CD4-positive, alpha-beta memory T cell (primary cell): ENCODE results near the gene ODC1. TPM values are rescaled to one million over a fixed set of nuclear protein-coding genes. Genes with fewer than 3 reads are reported as not detected.

Experiments used
- CTCF ChIA-PET: fragments of 350-600 bp; sonication (Branson Sonifier 250); formaldehyde crosslinking; loops from one replicate; lab custom pipeline; 2021; ENCODE audit warnings: inconsistent platforms; ENCODE audit not compliant: partially characterized antibody; lab: Charles Lee
- POLR2A ChIA-PET: fragments of 350-600 bp; sonication (Branson Sonifier 250); formaldehyde crosslinking; loops from one replicate; lab custom pipeline; 2021; ENCODE audit not compliant: partially characterized antibody; lab: Charles Lee
- DNase-seq, 5 donors: peaks; one replicate each; pipeline versions ENCODE4 v3.0.0 to v3.0.0-alpha.2; 2020 to 2022; ENCODE audit warnings: mixed read lengths in 1 of 5
- H3K27ac ChIP-seq: one replicate; pipeline ENCODE4 v1.7.0; 2013; ENCODE audit warnings: low read depth, low read length
- H3K27me3 ChIP-seq: 2 replicates; pipeline ENCODE4 v1.7.0; 2013; ENCODE audit warnings: mild to moderate bottlenecking, low read length, moderate library complexity; ENCODE audit not compliant: insufficient read depth
- H3K36me3 ChIP-seq: 2 replicates; pipeline ENCODE4 v1.7.0; 2013; ENCODE audit warnings: mild to moderate bottlenecking, low read length, moderate library complexity; ENCODE audit not compliant: insufficient read depth
- H3K4me1 ChIP-seq: 2 replicates; pipeline ENCODE4 v1.7.0; 2013; ENCODE audit warnings: mild to moderate bottlenecking, low read length, moderate library complexity; ENCODE audit not compliant: insufficient read depth
- H3K4me3 ChIP-seq, 2 donors: one replicate each; pipeline ENCODE4 v1.7.0; 2013; ENCODE audit warnings: low read length in 2 of 2, mild to moderate bottlenecking in 1 of 2
- H3K9me3 ChIP-seq, 2 donors: one replicate each; pipeline ENCODE4 v1.7.0; 2013; ENCODE audit warnings: low read length in 2 of 2, control low read depth in 1 of 2; ENCODE audit not compliant: control insufficient read depth in 1 of 2
- H3K27ac Mint-ChIP-seq, 7 donors: one replicate each; pipeline ENCODE4 v1.8.0; 2020 to 2021; ENCODE audit warnings: mixed read lengths in 7 of 7, mild to moderate bottlenecking in 6 of 7, inconsistent platforms in 3 of 7, moderate library complexity in 3 of 7
- H3K27me3 Mint-ChIP-seq, 2 donors: one replicate each; pipeline ENCODE4 v1.8.0; 2020 to 2021; ENCODE audit warnings: mixed read lengths in 2 of 2
- H3K36me3 Mint-ChIP-seq, 2 donors: one replicate each; pipeline ENCODE4 v1.8.0; 2020 to 2021; ENCODE audit warnings: mixed read lengths in 2 of 2, inconsistent platforms in 1 of 2, mild to moderate bottlenecking in 1 of 2
- H3K4me1 Mint-ChIP-seq, 4 donors: one replicate each; pipeline ENCODE4 v1.8.0; 2020 to 2021; ENCODE audit warnings: mixed read lengths in 4 of 4, mild to moderate bottlenecking in 1 of 4
- H3K4me3 Mint-ChIP-seq, 8 donors: one replicate each; pipeline ENCODE4 v1.8.0; 2020 to 2021; ENCODE audit warnings: mixed read lengths in 8 of 8, mild to moderate bottlenecking in 7 of 8, moderate library complexity in 6 of 8, inconsistent platforms in 3 of 8
- H3K9me3 Mint-ChIP-seq, 8 donors: one replicate each; pipeline ENCODE4 v1.8.0; 2020 to 2021; ENCODE audit warnings: mixed read lengths in 8 of 8, mild to moderate bottlenecking in 5 of 8, inconsistent platforms in 3 of 8, moderate library complexity in 1 of 8
- intact Hi-C: fragments of 100-400 bp; cut with micrococcal nuclease; formaldehyde crosslinking; loops from one replicate; pipeline ENCODE4 v1.15.1; 2023
- polyA plus RNA-seq, 2 donors: library from polyadenylated mRNA; unstranded; fragments of 300-500 nt; fragmentation: Illumina TruSeq; gene quantifications; one replicate each; pipeline ENCODE4 v1.2.3, GENCODE V29; 2021
- total RNA-seq, 2 experiments: library from RNA; stranded (reverse); gene quantifications; one replicate each; pipeline ENCODE4 v1.2.3, GENCODE V29; 2021

Gene ODC1
- total and polyA plus RNA-seq, 4 experiments from 2014 or later = 32.5 to 63.5 (median 44.8) TPM

DNA sequence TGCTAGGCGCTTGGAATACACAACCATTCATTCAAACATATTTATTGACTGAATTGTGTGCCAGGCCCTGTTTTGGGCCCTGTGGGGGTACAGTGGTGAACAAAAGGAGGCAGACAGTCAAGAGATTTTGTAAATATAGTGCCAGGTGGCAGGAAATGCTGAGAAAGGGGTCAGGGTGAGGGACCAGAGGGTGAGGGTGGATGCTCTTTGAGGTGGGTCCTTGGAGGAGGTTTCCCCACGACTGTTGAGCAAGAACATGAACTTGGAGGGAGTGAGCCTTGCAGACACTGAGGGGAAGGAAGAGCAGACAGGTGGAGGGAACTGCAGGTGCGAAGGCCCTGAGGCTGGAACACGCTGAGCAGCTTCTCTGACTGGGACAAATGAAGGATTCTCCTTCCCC, 40.7 kb downstream of the ODC1 start:
- POLR2A ChIA-PET = interaction anchor here (0.7 to 5.8 kb wide), 12 partner anchors 24 to 286 kb away, joined by 3 to 83 read pairs (median 16); partner anchors contain the start of genes HPCAL1 and ODC1
- Histone ChIP-seq H3K36me3 (peaks cover 13% of the 10 kb centered on the region), H3K4me3 (peak overlapping the region in 1 of 2 donors; percentile 22), H3K9me3 (no peaks in the 10 kb centered on the region), H3K4me1 (peaks cover 41% of the 10 kb centered on the region), H3K27me3 (no peaks in the 10 kb centered on the region), H3K27ac (peak overlapping the region; percentile 48)
- Mint-ChIP-seq H3K4me3 (peak overlapping the region; percentile 79 to 94 (median 86)), H3K4me1 (peaks cover 30 to 50% (median 37%) of the 10 kb centered on the region in 4 donors), H3K27me3 (no peaks in the 10 kb centered on the region), H3K27ac (peak overlapping the region; percentile 83 to 97 (median 95)), H3K9me3 (no peaks in the 10 kb centered on the region), H3K36me3 (peaks cover 10 to 23% of the 10 kb centered on the region in 2 donors)
- CTCF ChIA-PET = interaction anchor here (0.8 to 11.4 kb wide), 26 partner anchors 11 to 335 kb away, joined by 3 to 208 read pairs (median 20); partner anchors contain the start of genes HPCAL1 and RRM2
- intact Hi-C loops = loop anchor here (5.0 kb wide), 2 partner anchors 40 to 265 kb away; no protein-coding TSS in a partner anchor
- DNase-seq = no peak

DNA sequence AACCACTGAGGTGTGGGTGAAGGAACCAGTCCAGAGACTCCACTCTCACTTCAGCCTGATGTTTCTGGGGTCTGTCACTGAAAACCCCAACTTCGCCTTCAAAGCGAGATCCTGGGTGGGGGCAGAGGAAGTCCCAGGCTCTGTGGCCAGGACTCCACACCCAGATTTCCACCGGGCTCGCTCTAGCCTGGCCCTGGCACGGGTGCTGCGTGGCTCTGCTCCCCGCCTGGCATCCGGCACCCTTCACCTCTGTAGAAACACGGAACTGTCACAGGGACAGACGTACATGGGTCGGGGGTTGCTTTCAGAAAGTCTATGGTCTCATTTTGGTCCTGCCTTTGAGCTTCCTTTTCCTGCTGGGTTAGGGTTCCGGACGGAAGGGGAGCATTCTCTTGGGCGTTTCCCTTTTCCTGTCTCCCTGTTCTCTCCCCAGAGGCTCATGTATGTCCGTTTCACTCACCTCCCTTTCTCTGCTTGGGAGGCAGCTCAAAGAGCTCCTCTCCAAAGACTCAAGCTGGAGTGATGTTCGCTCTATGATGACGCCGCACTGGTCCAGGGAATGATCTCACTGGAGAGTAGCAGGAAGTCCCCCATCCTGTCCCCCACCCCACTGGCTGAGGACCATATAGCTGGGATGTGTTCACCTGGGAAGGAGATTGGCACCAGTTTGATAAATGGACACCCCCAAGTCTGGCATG, 41.5 kb downstream of the ODC1 start:
- ChIA-PET CTCF (interaction anchor here (1.1 to 11.4 kb wide), 13 partner anchors 10 to 286 kb away, joined by 5 to 208 read pairs (median 31); partner anchors contain the start of genes HPCAL1 and RRM2), POLR2A (interaction anchor here (0.9 to 5.8 kb wide), 4 partner anchors 24 to 103 kb away, joined by 5 to 83 read pairs (median 20); partner anchors contain the start of gene HPCAL1)
- H3K4me3 Mint-ChIP-seq = peak overlapping the region in 4 of 8 donors; percentile 46 to 91 (median 66)
- no peaks in the 10 kb centered on the region for H3K27me3 Mint-ChIP-seq
- no peaks in the 10 kb centered on the region for H3K9me3 ChIP-seq
- no peak for DNase-seq
- H3K4me3 ChIP-seq = no peak overlapping the region
- no peaks in the 10 kb centered on the region for H3K27me3 ChIP-seq
- peak overlapping the region; percentile 24 to 96 (median 93) for H3K27ac Mint-ChIP-seq
- peaks cover 32 to 50% (median 43%) of the 10 kb centered on the region in 4 donors for H3K4me1 Mint-ChIP-seq
- H3K36me3 Mint-ChIP-seq = peaks cover 8 to 19% of the 10 kb centered on the region in 2 donors
- H3K36me3 ChIP-seq = peaks cover 8% of the 10 kb centered on the region
- H3K4me1 ChIP-seq = peaks cover 48% of the 10 kb centered on the region
- intact Hi-C loops = loop anchor here (5.0 kb wide), 2 partner anchors 39 to 264 kb away; no protein-coding TSS in a partner anchor
- H3K9me3 Mint-ChIP-seq = no peaks in the 10 kb centered on the region
- H3K27ac ChIP-seq = no peak overlapping the region

DNA sequence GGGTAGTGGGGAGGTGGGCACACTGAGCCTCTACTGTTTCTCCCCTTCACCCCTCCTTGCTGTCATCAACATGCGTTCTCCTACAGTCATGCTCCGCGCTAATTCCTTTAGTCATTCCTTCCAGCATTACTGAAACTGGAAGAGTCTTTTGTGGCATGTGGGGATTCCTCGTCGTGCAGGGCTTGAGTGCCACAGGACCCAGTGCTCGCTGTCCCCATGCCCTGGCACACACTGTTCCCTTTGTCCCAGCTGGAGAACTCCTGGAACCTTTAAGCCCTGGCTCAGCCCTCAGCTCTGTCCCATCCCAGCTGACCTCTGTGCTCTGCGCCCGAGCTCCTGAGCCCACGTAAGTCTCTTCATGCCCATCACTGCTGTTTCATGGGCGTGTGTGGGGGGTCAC, 42.1 kb downstream of the ODC1 start:
- Histone ChIP-seq H3K36me3 (peaks cover 3% of the 10 kb centered on the region), H3K4me1 (peaks cover 55% of the 10 kb centered on the region), H3K27ac (no peak overlapping the region), H3K27me3 (no peaks in the 10 kb centered on the region), H3K9me3 (no peaks in the 10 kb centered on the region), H3K4me3 (no peak overlapping the region)
- peaks cover 12 to 24% of the 10 kb centered on the region in 2 donors for H3K36me3 Mint-ChIP-seq
- peak overlapping the region in 1 of 8 donors; percentile 49 for H3K4me3 Mint-ChIP-seq
- no peaks in the 10 kb centered on the region for H3K27me3 Mint-ChIP-seq
- no peak for DNase-seq
- peaks cover 37 to 56% (median 49%) of the 10 kb centered on the region in 4 donors for H3K4me1 Mint-ChIP-seq
- ChIA-PET CTCF (interaction anchor here (0.9 to 11.4 kb wide), 6 partner anchors 29 to 278 kb away, joined by 3 to 208 read pairs (median 90); partner anchors contain the start of genes HPCAL1 and RRM2), POLR2A (interaction anchor here (5.8 kb wide), 1 partner anchor 103 kb away, joined by 83 read pairs; the partner anchor contains the start of gene HPCAL1)
- no peaks in the 10 kb centered on the region for H3K9me3 Mint-ChIP-seq
- peak overlapping the region in 1 of 7 donors; percentile 22 for H3K27ac Mint-ChIP-seq
- intact Hi-C loops = loop anchor here (5.0 kb wide), 2 partner anchors 39 to 264 kb away; no protein-coding TSS in a partner anchor

DNA sequence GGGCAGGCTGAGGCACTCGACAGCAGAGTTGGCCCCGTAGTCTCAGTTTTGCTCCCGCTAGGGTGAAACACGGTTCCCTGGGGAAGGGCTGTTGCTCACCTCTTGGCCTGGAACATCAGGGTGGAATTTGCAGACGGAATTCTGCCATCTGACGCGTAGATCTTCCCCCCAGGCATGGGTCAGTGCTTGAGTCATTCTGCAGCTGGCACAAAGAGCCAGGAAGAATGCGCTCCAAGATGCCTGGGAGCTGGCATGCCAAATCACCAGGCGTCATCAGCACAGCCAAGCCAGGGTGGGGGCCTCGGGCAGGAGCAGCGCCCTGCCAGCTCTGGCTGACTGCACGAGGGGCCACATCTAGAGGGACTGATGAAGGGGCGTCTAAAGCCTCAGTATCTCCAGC, 42.7 kb downstream of the ODC1 start:
- Histone ChIP-seq H3K4me3 (no peak overlapping the region), H3K27me3 (no peaks in the 10 kb centered on the region), H3K27ac (no peak overlapping the region), H3K36me3 (no peaks in the 10 kb centered on the region), H3K4me1 (peaks cover 60% of the 10 kb centered on the region), H3K9me3 (no peaks in the 10 kb centered on the region)
- ChIA-PET CTCF (interaction anchor here (0.9 to 11.4 kb wide), 4 partner anchors 74 to 277 kb away, joined by 3 to 208 read pairs (median 131); partner anchors contain the start of genes HPCAL1 and RRM2), POLR2A (interaction anchor here (1.2 kb wide), 1 partner anchor 43 kb away, joined by 3 read pairs; the partner anchor contains the start of gene ODC1)
- DNase-seq = no peak
- Mint-ChIP-seq H3K4me3 (no peak overlapping the region), H3K27me3 (no peaks in the 10 kb centered on the region), H3K9me3 (no peaks in the 10 kb centered on the region), H3K36me3 (peaks cover 15 to 26% of the 10 kb centered on the region in 2 donors), H3K27ac (no peak overlapping the region), H3K4me1 (peaks cover 41 to 62% (median 55%) of the 10 kb centered on the region in 4 donors)
- intact Hi-C loops = loop anchor here (5.0 kb wide), 2 partner anchors 38 to 263 kb away; no protein-coding TSS in a partner anchor

DNA sequence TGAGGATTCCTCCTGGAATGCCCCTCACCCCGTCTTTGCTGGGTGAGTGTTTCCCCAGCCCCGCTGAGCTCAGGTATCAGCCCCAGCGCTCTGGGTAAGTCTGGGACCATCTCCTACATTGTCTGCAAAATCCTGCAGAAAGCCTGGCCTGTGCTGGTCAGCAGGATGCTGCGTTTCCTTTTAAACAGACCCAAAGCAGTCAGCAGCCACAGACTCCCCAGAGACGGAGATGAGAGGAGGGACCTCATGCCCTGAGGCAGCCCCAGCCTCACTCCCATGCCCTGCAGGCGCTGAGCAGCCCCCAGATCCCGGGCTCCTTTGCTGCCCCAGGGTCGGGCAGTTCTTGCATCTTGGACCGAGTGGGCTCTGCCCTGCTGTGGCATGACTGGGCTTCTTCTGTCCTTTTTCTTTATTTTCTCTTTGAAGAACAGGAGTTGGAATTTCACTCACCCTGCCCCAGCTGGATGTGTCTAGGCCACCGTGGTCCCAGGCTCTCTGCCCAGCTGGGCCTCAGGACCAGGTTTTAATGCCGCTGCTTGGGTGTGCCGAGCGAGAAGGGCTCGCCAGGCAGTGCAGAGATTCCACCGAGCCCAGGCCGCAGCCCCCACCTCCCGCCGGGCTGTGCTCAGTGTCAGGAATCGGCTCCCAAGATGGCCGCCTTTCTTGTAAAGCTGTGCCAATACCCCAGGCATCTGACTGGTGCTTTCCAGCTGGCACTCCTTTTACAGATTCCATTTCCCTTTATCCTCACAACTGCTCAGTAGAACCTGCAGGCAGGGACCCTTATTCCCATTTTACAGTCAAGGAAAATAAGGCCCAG, 43.6 kb downstream of the ODC1 start:
- H3K36me3 Mint-ChIP-seq = peaks cover 23 to 30% of the 10 kb centered on the region in 2 donors
- peak overlapping the region in 5 of 7 donors; percentile 6 to 85 (median 30) for H3K27ac Mint-ChIP-seq
- Histone ChIP-seq H3K4me3 (no peak overlapping the region), H3K36me3 (peaks cover 6% of the 10 kb centered on the region), H3K27me3 (no peaks in the 10 kb centered on the region), H3K27ac (no peak overlapping the region), H3K9me3 (no peaks in the 10 kb centered on the region), H3K4me1 (peaks cover 63% of the 10 kb centered on the region)
- H3K27me3 Mint-ChIP-seq = no peaks in the 10 kb centered on the region
- no peak for DNase-seq
- H3K4me1 Mint-ChIP-seq = peaks cover 43 to 70% (median 59%) of the 10 kb centered on the region in 4 donors
- ChIA-PET POLR2A (interaction anchor here (1.2 kb wide), 1 partner anchor 44 kb away, joined by 3 read pairs; the partner anchor contains the start of gene ODC1), CTCF (interaction anchor here (11.4 kb wide), 1 partner anchor 99 kb away, joined by 208 read pairs; the partner anchor contains the start of gene HPCAL1)
- no peaks in the 10 kb centered on the region for H3K9me3 Mint-ChIP-seq
- no peak overlapping the region for H3K4me3 Mint-ChIP-seq
- intact Hi-C loops = loop anchor here (5.0 kb wide), 2 partner anchors 37 to 262 kb away; no protein-coding TSS in a partner anchor

DNA sequence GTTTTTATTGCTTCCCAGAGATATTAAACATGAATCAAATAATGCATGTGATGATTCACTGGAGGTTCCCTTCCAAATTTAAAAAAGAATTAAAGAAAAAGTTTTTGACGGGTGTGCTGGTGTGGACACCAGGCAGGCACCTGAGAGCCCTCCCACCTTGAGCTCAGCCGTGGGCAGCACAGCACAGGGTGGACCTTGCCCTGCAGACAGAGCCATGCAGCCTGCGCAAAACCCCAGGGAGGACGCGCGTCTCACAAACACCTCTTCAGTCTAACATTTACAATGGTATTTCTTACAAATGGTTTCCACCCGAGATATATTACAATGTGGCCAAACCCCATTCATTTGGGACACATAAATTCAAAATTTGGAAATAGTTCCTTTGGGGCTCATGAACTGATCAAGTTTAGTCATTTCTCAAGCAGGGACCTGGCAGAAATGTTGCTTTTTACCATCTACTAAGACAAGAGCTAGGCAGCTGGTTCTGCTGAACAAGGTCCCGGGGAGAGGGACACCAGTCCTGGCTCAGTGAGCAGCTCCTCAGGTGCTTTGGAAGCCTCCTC, 45.4 kb downstream of the ODC1 start:
- H3K4me1 ChIP-seq = peaks cover 46% of the 10 kb centered on the region
- H3K27me3 Mint-ChIP-seq = no peaks in the 10 kb centered on the region
- no peak overlapping the region for H3K4me3 ChIP-seq
- no peak overlapping the region for H3K4me3 Mint-ChIP-seq
- no peaks in the 10 kb centered on the region for H3K9me3 ChIP-seq
- ChIA-PET CTCF (interaction anchor here (0.7 to 11.4 kb wide), 5 partner anchors 13 to 261 kb away, joined by 3 to 208 read pairs (median 4); partner anchors contain the start of gene HPCAL1), POLR2A (interaction anchor here (1.4 to 1.5 kb wide), 2 partner anchors 20 to 71 kb away, joined by 4 to 7 read pairs; no protein-coding TSS in a partner anchor)
- peaks cover 29 to 54% (median 43%) of the 10 kb centered on the region in 4 donors for H3K4me1 Mint-ChIP-seq
- intact Hi-C loops = no loop called here
- no peaks in the 10 kb centered on the region for H3K27me3 ChIP-seq
- H3K9me3 Mint-ChIP-seq = peaks cover 0 to 4% (median 0%) of the 10 kb centered on the region in 8 donors
- peak overlapping the region in 4 of 7 donors; percentile 24 to 61 (median 32) for H3K27ac Mint-ChIP-seq
- peaks cover 11% of the 10 kb centered on the region for H3K36me3 ChIP-seq
- DNase-seq = no peak
- H3K36me3 Mint-ChIP-seq = peaks cover 23 to 29% of the 10 kb centered on the region in 2 donors
- no peak overlapping the region for H3K27ac ChIP-seq
